PC-3 (cell line): ENCODE results near the gene HYOU1. TPM values are rescaled to one million over a fixed set of nuclear protein-coding genes. Genes with fewer than 3 reads are reported as not detected.

Source experiments
- ATAC-seq: fragments of 200-7000 bp; cut with Tn5 transposase; 2 replicates; pipeline ENCODE4 v1.9.1; 2020; ENCODE audit warnings: mild to moderate bottlenecking, moderate library complexity
- BruUV-seq: library from RNA; stranded (reverse); fragments of 400-500 nt; replicated peaks from 2 replicates; lab custom pipeline; 2021; lab: Mats Ljungman, UMichigan
- CTCF ChIA-PET: fragments of 300-600 bp; sonication (Branson Sonifier 250); formaldehyde crosslinking; loops from one replicate; lab custom pipeline; 2022; ENCODE audit warnings: antibody characterized with exemption; lab: Charles Lee
- POLR2A ChIA-PET: fragments of 300-600 bp; sonication (Branson Sonifier 250); formaldehyde crosslinking; loops from one replicate; lab custom pipeline; 2022; ENCODE audit warnings: antibody characterized with exemption; ENCODE audit not compliant: unreplicated experiment; lab: Charles Lee
- DNase-seq: peaks from one replicate; pipeline ENCODE4 v3.0.0-alpha.2; 2015
- H2AFZ ChIP-seq: fragments of 300-600 bp; sonication (generic); 2 replicates; pipeline ENCODE4 v1.6.0; 2016; ENCODE audit warnings: antibody characterized with exemption, low read length
- H3F3A ChIP-seq: fragments of 300-600 bp; sonication (generic); one replicate; pipeline ENCODE4 v1.6.0; 2017; ENCODE audit warnings: antibody characterized with exemption, low read length, control low read depth, mild to moderate bottlenecking; ENCODE audit not compliant: unreplicated experiment
- H3K27ac ChIP-seq: fragments of 300-600 bp; sonication (generic); 2 replicates; pipeline ENCODE4 v1.5.1; 2016; ENCODE audit warnings: mild to moderate bottlenecking, low read length
- H3K27me3 ChIP-seq: fragments of 300-600 bp; sonication (generic); 2 replicates; pipeline ENCODE4 v1.6.1; 2016; ENCODE audit warnings: low read length, mixed read lengths
- H3K36me3 ChIP-seq: fragments of 300-600 bp; sonication (generic); 2 replicates; pipeline ENCODE4 v1.6.1; 2016; ENCODE audit warnings: low read depth, mixed run types, low read length, mixed read lengths
- H3K4me1 ChIP-seq: fragments of 300-600 bp; sonication (generic); 2 replicates; pipeline ENCODE4 v1.5.1; 2016; ENCODE audit warnings: low read length; ENCODE audit not compliant: insufficient read depth
- H3K4me2 ChIP-seq: fragments of 300-600 bp; sonication (generic); 2 replicates; pipeline ENCODE4 v1.6.0; 2016; ENCODE audit warnings: low read length
- H3K4me3 ChIP-seq: fragments of 300-600 bp; sonication (generic); 2 replicates; pipeline ENCODE4 v1.5.1; 2016; ENCODE audit warnings: mild to moderate bottlenecking, low read length, mixed read lengths
- H3K79me2 ChIP-seq: fragments of 300-600 bp; sonication (generic); 2 replicates; pipeline ENCODE4 v1.6.1; 2017; ENCODE audit warnings: low read length, mixed read lengths
- H3K9ac ChIP-seq: fragments of 300-600 bp; sonication (generic); 2 replicates; pipeline ENCODE4 v1.6.0; 2016; ENCODE audit warnings: mild to moderate bottlenecking, low read length
- H3K9me2 ChIP-seq: fragments of 300-600 bp; sonication (generic); replicated peaks from 2 replicates; pipeline ENCODE4 v1.6.1; 2016; ENCODE audit warnings: mixed run types, low read length, mixed read lengths
- H3K9me3 ChIP-seq: fragments of 300-600 bp; sonication (generic); 2 replicates; pipeline ENCODE4 v1.6.1; 2016; ENCODE audit warnings: low read length, mixed read lengths
- H4K20me1 ChIP-seq: fragments of 300-600 bp; sonication (generic); 2 replicates; pipeline ENCODE4 v1.6.1; 2016; ENCODE audit warnings: low read length, mixed read lengths
- CTCF ChIP-seq: fragments of 300-600 bp; sonication (generic); conservative IDR thresholded peaks from 2 replicates; pipeline ENCODE4 v1.5.1; 2017; ENCODE audit warnings: antibody characterized with exemption, low read depth, mild to moderate bottlenecking, low read length
- EZH2 ChIP-seq: fragments of 300-600 bp; sonication (generic); IDR thresholded peaks from one replicate; pipeline ENCODE4 v1.6.1; 2017; ENCODE audit warnings: antibody characterized with exemption, mild to moderate bottlenecking, low read length; ENCODE audit not compliant: unreplicated experiment
- EZH2phosphoT487 ChIP-seq: fragments of 300-600 bp; sonication (generic); IDR thresholded peaks from 2 replicates; pipeline ENCODE4 v1.6.1; 2018; ENCODE audit warnings: mild to moderate bottlenecking, antibody characterized with exemption, low read length, borderline replicate concordance
- intact Hi-C: fragments of 100-400 bp; cut with micrococcal nuclease; formaldehyde crosslinking; loops from 2 replicates; pipeline ENCODE4 v1.9.0; 2023
- microRNA-seq: library from miRNA; unstranded; fragments of <30 nt; microRNA quantifications from one replicate; pipeline ENCODE4 v1.1.0, GENCODE V29; 2020; ENCODE audit not compliant: unreplicated experiment
- total RNA-seq: library from RNA; depleted of rRNA; stranded (reverse); fragments of >200 nt; gene quantifications from 2 replicates; pipeline ENCODE4 v1.2.3, GENCODE V29; 2014; rRNA removed

Gene HYOU1
- total RNA-seq, 1 experiment from 2014 or later, result 168 TPM

- Histone ChIP-seq H3K27me3 (no peaks in the 10 kb centered on the region), H3F3A (no peaks in the 10 kb centered on the region), H3K9me2 (no peaks in the 10 kb centered on the region), H3K79me2 (peaks cover 62% of the 10 kb centered on the region), H3K4me2 (peak within 1 kb of the TSS; percentile 91), H2AFZ (peak within 1 kb of the TSS; percentile 91), H3K4me3 (peak within 1 kb of the TSS; percentile 77), H3K27ac (peak within 1 kb of the TSS; percentile 41), H3K9me3 (no peaks in the 10 kb centered on the region), H3K4me1 (peaks cover 38% of the 10 kb centered on the region), H4K20me1 (no peaks in the 10 kb centered on the region), H3K9ac (peak within 1 kb of the TSS; percentile 70), H3K36me3 (peaks cover 28% of the 10 kb centered on the region)
- BruUV-seq, result no TSS peak
- POLR2A ChIA-PET, result interaction anchor here (0.8 kb wide), 1 partner anchor 22 kb away, joined by 4 read pairs; no protein-coding TSS in a partner anchor
- CTCF ChIA-PET, result interaction anchor here (1.6 kb wide), 1 partner anchor 308 kb away, joined by 5 read pairs; no protein-coding TSS in a partner anchor
- TF ChIP-seq EZH2phosphoT487 (no peak), EZH2 (no peak), CTCF (no peak)
- ATAC-seq, result peak; percentile 92
- peak; percentile 95 for DNase-seq
- intact Hi-C loops, result loop anchor here (2.0 kb wide), 1 partner anchor 21 kb away; the partner anchor contains the start of genes RPS25 and TRAPPC4
Observed at GRCh38 chr11:118997627-118998387, 59.2 kb downstream of the HYOU1 start, which contains the start of gene CENATAC. CENATAC (plus strand) TSS chr11:118998138; CDS start chr11:118998198, 60 bp downstream.

DNA sequence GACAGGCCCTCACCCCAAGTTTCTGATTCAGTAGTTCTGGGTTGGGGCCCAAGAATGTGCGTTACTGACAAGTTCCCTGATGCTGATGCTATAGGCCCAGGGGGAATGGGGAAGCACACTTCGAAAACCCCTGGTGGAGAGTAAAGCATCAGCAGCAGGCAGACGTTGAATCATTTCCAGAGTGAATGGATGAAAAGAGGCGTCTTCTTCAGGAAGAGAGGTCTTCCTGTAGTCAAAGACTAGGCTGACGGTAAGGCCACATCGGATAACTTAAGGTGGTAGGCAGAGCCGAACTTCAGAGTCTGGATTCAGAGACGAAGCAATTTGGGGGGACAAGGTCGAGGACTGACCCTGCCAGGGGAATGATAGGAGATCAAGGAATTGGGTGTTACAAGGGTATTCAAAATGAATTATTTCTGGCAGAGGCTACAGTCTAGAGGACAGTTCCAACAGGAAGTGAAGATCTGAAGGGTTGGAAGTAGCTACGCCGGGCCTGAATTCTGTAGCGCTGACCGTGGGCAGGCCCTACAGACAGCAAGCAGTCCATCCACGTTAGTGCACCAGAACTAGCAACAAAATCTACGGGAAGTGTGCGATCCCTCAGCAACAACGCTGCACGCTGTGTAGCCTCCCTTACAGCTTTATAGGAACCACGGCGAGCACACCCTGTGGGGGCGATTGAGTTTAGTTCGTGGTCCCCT, 59.9 kb downstream of the HYOU1 start:
- H3K4me2 ChIP-seq, result peak overlapping the region; percentile 91
- H3K4me1 ChIP-seq, result peaks cover 38% of the 10 kb centered on the region
- H3F3A ChIP-seq, result no peaks in the 10 kb centered on the region
- ChIA-PET POLR2A (interaction anchor here (0.8 kb wide), 1 partner anchor 23 kb away, joined by 4 read pairs; no protein-coding TSS in a partner anchor), CTCF (interaction anchor here (1.6 kb wide), 1 partner anchor 307 kb away, joined by 5 read pairs; no protein-coding TSS in a partner anchor)
- no peak overlapping the region for H3K27ac ChIP-seq
- peak overlapping the region; percentile 91 for H2AFZ ChIP-seq
- H3K9me3 ChIP-seq, result no peaks in the 10 kb centered on the region
- no peaks in the 10 kb centered on the region for H3K9me2 ChIP-seq
- peak; percentile 7 for ATAC-seq
- DNase-seq, result peak; percentile 31
- intact Hi-C loops, result no loop called here
- BruUV-seq, result TSS peak; percentile 19
- H3K9ac ChIP-seq, result peak overlapping the region; percentile 70
- H3K36me3 ChIP-seq, result peaks cover 21% of the 10 kb centered on the region
- TF ChIP-seq EZH2phosphoT487 (no peak), CTCF (0 out of 2 replicates have a peak, but pooled peaks have one; percentile 23)
- H3K4me3 ChIP-seq, result peak overlapping the region; percentile 77
- peaks cover 62% of the 10 kb centered on the region for H3K79me2 ChIP-seq
- no peaks in the 10 kb centered on the region for H3K27me3 ChIP-seq
- no peaks in the 10 kb centered on the region for H4K20me1 ChIP-seq

Small RNAs within 50 kb of the gene (microRNA-seq; reads per million reads assigned to microRNA genes)
- not detected for gene MIR3656

Other genes with a start within 250 kb of the HYOU1 start
- not detected in 2 replicates for gene CXCR5, start 173.3 kb downstream of the HYOU1 start, total RNA-seq
- gene BCL9L, start 131.3 kb downstream of the HYOU1 start, total RNA-seq, result 49.7 and 68.2 TPM in 2 replicates
- gene UPK2, start 100.9 kb downstream of the HYOU1 start, total RNA-seq, result 0.44 TPM in 1 of 2 replicates, not detected in the other
- gene FOXR1, start 85.4 kb downstream of the HYOU1 start, total RNA-seq, result not detected in 2 replicates
- gene CENATAC, start 59.1 kb downstream of the HYOU1 start, total RNA-seq, result 83.5 and 88.0 TPM in 2 replicates
- 813 and 931 TPM in 2 replicates for gene RPS25, start 38.9 kb downstream of the HYOU1 start, total RNA-seq
- 129 and 150 TPM in 2 replicates for gene TRAPPC4, start 38.4 kb downstream of the HYOU1 start, total RNA-seq
- 31.4 and 35.4 TPM in 2 replicates for gene SLC37A4, start 26.3 kb downstream of the HYOU1 start, total RNA-seq
- gene VPS11, start 10.6 kb upstream of the HYOU1 start, total RNA-seq, result 48.3 and 48.7 TPM in 2 replicates
- gene HMBS, start 27.7 kb upstream of the HYOU1 start, total RNA-seq, result 9.3 and 22.5 TPM in 2 replicates
- 68.0 and 82.4 TPM in 2 replicates for gene DPAGT1, start 44.6 kb upstream of the HYOU1 start, total RNA-seq
- 16.8 and 17.2 TPM in 2 replicates for gene C2CD2L, start 50.1 kb upstream of the HYOU1 start, total RNA-seq
- gene HINFP, start 64.4 kb upstream of the HYOU1 start, total RNA-seq, result 14.7 and 24.7 TPM in 2 replicates
- gene ABCG4, start 91.8 kb upstream of the HYOU1 start, total RNA-seq, result 0.15 and 0.63 TPM in 2 replicates
- 16.8 and 17.2 TPM in 2 replicates for gene NLRX1, start 111.5 kb upstream of the HYOU1 start, total RNA-seq
- gene NHERF4, start 128.3 kb upstream of the HYOU1 start, total RNA-seq, result 0.87 TPM in 1 of 2 replicates, not detected in the other
- 11.4 and 15.3 TPM in 2 replicates for gene CBL, start 149.1 kb upstream of the HYOU1 start, total RNA-seq